GM18526 (cell line): Measurements from ENCODE around the gene BLVRB.
A peak's percentile ranks its signal among the peaks of the same experiment; 100 is the strongest.

Experiments used
- POLR2A ChIP-seq: IDR thresholded peaks from 3 replicates; pipeline ENCODE4 v1.6.1; 2011; ENCODE audit not compliant: insufficient read length; ENCODE audit errors: extremely low read depth

BLVRB gene

DNA sequence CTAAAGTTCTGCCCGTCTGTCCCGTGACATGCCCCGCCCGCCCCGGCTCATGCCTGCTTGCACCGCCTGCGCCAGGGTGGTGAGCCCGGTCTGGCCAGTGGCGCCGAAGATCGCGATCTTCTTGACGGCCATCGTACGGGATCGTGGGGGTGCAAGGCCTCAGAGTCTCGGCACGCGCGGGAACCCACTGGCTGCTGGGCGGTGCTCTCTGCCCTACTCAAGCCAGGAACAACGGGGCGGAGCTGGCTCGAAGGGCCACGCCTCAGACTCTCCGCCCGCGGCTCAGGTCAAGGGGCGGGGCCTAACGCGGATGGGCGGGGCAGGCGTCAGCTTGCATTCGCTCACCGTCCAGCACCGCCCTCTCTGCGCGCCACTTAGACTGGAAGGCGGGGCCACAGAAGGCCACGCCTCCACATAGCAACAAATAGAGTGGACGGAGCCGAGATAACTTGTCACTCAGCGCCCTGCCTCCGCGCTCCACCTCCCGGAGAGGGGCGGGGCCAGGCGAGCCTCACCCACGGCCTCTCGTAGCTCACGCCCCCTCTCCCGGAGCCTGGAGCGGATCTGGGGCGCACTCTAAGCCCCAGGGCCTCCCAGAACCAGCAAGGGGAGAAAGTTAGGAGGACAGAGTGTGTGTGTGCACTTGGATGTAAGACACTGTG is at the start of gene BLVRB:
Gene BLVRB (minus strand): TSS at position 189 of the 662 bp plus-strand sequence. CDS start 57 bp downstream, at position 132.
- peak; percentile 58 for TF ChIP-seq POLR2A

GRCh38 chr19:40513741-40514315 is 48.3 kb upstream of the BLVRB start:
- TF ChIP-seq POLR2A, result no peak

- no peak for TF ChIP-seq POLR2A
Observed at GRCh38 chr19:40513345-40513678, 47.8 kb upstream of the BLVRB start.

DNA sequence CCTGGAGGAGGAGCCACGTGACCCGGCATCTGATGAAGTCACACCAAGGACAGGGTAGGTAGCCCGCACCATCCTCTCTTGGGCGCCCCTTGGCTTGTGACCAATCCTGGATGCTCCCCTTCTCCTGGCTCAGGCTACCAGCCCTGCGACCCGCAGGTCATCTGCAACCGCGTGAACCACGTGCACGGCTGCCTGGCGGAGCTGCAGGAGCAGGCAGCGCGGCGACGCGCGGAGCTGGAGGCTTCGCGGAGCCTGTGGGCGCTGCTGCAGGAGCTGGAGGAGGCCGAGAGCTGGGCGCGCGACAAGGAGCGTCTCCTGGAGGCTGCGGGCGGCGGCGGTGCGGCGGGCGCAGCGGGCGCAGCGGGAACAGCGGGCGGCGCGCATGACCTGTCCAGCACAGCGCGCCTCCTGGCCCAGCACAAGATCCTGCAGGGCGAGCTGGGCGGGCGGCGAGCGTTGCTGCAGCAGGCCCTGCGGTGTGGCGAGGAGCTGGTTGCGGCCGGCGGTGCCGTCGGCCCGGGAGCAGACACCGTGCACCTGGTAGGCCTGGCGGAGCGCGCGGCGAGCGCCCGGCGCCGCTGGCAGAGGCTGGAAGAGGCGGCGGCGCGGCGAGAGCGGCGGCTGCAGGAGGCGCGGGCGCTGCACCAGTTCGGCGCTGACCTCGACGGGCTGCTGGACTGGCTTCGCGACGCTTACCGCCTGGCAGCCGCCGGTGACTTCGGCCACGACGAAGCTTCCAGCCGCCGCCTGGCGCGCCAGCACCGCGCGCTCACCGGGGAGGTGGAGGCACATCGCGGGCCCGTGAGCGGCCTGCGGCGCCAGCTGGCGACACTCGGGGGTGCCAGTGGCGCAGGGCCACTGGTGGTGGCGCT is 47.2 kb upstream of the BLVRB start:
- no peak for TF ChIP-seq POLR2A

- no peak for TF ChIP-seq POLR2A
Observed at GRCh38 chr19:40512110-40512472, 46.5 kb upstream of the BLVRB start.

- no peak for TF ChIP-seq POLR2A
Observed at GRCh38 chr19:40511487-40511886, 45.9 kb upstream of the BLVRB start.

DNA sequence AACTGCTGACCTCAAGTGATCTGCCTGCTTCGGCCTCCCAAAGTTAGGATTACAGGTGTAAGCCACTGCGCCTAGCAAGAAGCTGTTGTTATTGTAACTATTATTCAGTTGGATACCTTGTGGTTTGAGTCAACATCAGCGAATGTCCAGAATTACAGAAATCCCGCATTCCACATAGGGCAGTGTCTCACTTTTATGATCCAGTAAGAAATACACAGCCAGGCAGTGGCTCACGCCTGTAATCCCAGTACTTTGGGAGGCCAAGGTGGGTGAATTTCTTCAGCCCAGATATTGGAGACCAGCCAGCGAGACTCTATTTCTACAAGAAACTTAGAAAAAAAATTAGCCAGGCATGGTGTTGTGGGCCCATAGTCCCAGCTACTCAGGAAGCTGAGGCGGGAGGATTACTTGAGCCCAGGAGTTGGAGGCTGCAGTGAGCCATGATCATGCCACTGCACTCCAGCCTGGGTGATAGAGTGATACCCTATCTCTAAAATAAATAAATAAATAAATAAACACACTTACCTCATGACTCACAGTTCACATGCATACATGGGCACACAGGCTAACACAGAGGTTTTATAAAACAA is 45.1 kb upstream of the BLVRB start:
- TF ChIP-seq POLR2A, result no peak

GRCh38 chr19:40508739-40509260 is 43.3 kb upstream of the BLVRB start:
- no peak for TF ChIP-seq POLR2A

DNA sequence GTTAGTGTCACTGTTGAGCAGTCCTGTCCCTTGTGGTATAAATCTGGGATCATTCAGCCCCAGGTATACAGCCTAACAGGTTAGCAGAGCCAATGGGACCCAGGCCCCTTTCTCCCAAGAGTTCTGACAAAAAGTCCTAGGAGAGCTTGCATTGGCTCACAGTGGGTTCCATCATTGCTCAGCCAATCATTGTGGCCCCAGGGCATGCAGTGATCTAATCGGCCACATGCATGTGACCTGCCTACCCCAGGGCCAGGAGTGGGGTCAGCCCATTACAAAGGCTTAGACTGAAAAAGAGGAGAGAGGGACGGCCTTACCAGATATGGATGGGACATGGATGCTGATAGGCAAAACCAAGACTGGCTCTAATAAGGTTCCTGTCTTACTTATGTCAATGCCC is 42.3 kb upstream of the BLVRB start:
- TF ChIP-seq POLR2A, result no peak

DNA sequence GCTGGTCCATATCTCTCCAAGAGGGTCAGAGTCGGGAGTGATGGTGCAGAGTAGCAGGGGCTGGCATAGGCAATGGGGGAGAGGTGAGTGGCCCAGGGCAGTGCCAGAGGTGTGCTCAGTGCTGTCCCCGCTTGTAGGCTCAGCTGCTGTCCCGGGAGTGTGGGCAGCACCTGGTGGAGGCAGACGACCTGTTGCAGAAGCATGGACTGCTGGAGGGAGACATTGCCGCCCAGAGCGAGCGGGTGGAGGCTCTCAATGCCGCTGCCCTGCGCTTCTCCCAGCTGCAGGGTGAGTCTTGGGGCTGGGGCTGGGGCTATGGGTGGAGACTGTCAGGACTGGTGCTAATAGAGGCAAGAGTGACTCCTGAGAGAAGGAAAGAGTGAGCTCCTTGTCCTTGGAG is 40.6 kb upstream of the BLVRB start:
- no peak for TF ChIP-seq POLR2A

- no peak for TF ChIP-seq POLR2A
Observed at GRCh38 chr19:40503320-40503695, 37.8 kb upstream of the BLVRB start.

- TF ChIP-seq POLR2A, result no peak
Observed at GRCh38 chr19:40502647-40503319, 37.2 kb upstream of the BLVRB start.

DNA sequence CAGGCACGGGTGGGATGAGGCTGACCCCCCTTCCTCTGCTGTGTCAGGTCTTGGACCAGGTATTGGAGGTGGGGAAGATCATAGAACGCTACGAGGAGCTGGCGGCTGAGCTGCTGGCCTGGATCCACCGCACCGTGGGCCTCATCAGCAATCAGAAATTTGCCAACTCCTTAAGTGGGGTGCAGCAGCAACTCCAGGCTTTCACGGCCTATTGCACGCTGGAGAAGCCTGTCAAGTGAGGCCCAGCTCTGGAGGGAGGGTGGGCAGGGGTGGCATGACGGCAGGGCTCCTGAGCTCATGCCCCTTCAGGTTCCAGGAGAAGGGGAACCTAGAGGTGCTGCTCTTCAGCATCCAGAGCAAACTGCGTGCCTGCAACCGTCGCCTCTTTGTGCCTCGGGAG is 36.5 kb upstream of the BLVRB start:
- no peak for TF ChIP-seq POLR2A

DNA sequence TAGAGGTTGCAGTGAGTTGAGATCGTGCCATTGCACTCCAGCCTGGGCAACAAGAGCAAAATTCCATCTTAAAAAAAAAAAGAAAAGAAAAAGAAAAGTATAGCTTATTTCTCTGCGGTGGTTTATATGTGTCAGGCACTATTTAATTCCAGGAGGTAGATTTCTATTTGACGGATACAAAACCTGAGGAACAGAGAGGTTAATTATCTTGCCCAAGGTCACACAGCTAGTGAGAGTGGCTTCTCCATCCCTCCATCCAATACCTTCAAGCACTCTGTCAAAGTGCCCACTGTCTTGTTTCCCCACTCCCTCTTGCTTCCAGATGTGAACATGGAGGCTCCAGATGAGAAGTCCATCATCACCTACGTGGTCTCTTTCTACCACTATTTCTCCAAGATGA is 36.1 kb upstream of the BLVRB start:
- TF ChIP-seq POLR2A, result no peak

GRCh38 chr19:40499320-40499719 is 33.8 kb upstream of the BLVRB start:
- TF ChIP-seq POLR2A, result no peak
